HG02678 (cell line): ENCODE measurements around the gene IGF2R.

Experiments
- ATAC-seq: cut with Tn5 transposase; IDR thresholded peaks from one replicate; pipeline ENCODE4 v1.9.1; 2021; ENCODE audit warnings: mild to moderate bottlenecking, moderate library complexity; ENCODE audit not compliant: unreplicated experiment

The IGF2R gene

GRCh38 chr6:160042014-160042773 is 73.3 kb downstream of the IGF2R start:
- ATAC-seq = no peak

GRCh38 chr6:160042788-160043301 is 74.0 kb downstream of the IGF2R start:
- ATAC-seq = no peak

GRCh38 chr6:160043784-160044183 is 74.9 kb downstream of the IGF2R start:
- ATAC-seq = no peak

- no peak for ATAC-seq
Measured at GRCh38 chr6:160044687-160045086, 75.8 kb downstream of the IGF2R start.

- no peak for ATAC-seq
Measured at GRCh38 chr6:160048471-160048870, 79.6 kb downstream of the IGF2R start.

- no peak for ATAC-seq
Measured at GRCh38 chr6:160049346-160049745, 80.5 kb downstream of the IGF2R start.

GRCh38 chr6:160050022-160050421 is 81.1 kb downstream of the IGF2R start:
- no peak for ATAC-seq

GRCh38 chr6:160051390-160051789 is 82.5 kb downstream of the IGF2R start:
- no peak for ATAC-seq

GRCh38 chr6:160054271-160054670 is 85.4 kb downstream of the IGF2R start:
- ATAC-seq = no peak

GRCh38 chr6:160054913-160055312 is 86.0 kb downstream of the IGF2R start:
- no peak for ATAC-seq

GRCh38 chr6:160055378-160055777 is 86.5 kb downstream of the IGF2R start:
- ATAC-seq = no peak

- ATAC-seq = no peak
Measured at GRCh38 chr6:160055813-160056212, 86.9 kb downstream of the IGF2R start.

- no peak for ATAC-seq
Measured at GRCh38 chr6:160057080-160057479, 88.2 kb downstream of the IGF2R start.

- ATAC-seq = no peak
Measured at GRCh38 chr6:160058603-160059215, 89.8 kb downstream of the IGF2R start.

- no peak for ATAC-seq
Measured at GRCh38 chr6:160060221-160060620, 91.3 kb downstream of the IGF2R start.

GRCh38 chr6:160060920-160061447 is 92.1 kb downstream of the IGF2R start:
- no peak for ATAC-seq

GRCh38 chr6:160063771-160064413 is 95.0 kb downstream of the IGF2R start:
- ATAC-seq = no peak

- no peak for ATAC-seq
Measured at GRCh38 chr6:160065200-160065599, 96.3 kb downstream of the IGF2R start.

- ATAC-seq = no peak
Measured at GRCh38 chr6:160067564-160067963, 98.7 kb downstream of the IGF2R start.

- no peak for ATAC-seq
Measured at GRCh38 chr6:160068346-160068745, 99.5 kb downstream of the IGF2R start.

GRCh38 chr6:160069050-160069454 is 100.2 kb downstream of the IGF2R start:
- ATAC-seq = peak; percentile 89

GRCh38 chr6:160069459-160069858 is 100.6 kb downstream of the IGF2R start:
- ATAC-seq = peak; percentile 5
